ENCODE data around the gene PLXNA4.

Gene PLXNA4

DNA sequence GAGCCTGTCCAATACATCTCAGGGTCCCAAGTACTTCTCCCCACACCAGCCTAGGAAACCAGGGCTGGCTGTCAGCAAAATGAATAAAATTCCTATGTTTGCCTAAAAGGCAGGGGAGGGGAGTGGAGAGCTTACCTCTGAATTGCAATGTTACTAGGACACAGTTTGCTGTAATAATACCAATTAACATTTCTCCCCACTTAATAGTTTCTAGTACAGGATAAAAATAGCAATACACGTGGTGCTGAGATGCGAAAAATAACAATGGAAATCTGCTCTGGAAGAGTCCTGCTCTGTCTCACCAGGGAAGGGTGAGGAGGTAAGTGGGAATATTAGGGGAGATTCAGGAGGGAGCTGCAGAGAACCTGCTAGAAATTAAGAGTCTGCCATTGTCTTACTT is 112.3 kb downstream of the PLXNA4 start:
- TF ChIP-seq, protein P1, sequence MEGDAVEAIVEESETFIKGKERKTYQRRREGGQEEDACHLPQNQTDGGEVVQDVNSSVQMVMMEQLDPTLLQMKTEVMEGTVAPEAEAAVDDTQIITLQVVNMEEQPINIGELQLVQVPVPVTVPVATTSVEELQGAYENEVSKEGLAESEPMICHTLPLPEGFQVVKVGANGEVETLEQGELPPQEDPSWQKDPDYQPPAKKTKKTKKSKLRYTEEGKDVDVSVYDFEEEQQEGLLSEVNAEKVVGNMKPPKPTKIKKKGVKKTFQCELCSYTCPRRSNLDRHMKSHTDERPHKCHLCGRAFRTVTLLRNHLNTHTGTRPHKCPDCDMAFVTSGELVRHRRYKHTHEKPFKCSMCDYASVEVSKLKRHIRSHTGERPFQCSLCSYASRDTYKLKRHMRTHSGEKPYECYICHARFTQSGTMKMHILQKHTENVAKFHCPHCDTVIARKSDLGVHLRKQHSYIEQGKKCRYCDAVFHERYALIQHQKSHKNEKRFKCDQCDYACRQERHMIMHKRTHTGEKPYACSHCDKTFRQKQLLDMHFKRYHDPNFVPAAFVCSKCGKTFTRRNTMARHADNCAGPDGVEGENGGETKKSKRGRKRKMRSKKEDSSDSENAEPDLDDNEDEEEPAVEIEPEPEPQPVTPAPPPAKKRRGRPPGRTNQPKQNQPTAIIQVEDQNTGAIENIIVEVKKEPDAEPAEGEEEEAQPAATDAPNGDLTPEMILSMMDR (IDR thresholded peaks at IDR 0.05; ENCODE audit: extremely low read depth, missing control alignments) = no peak
- DNase-seq (ENCODE audit: low spot score) = no peak

DNA sequence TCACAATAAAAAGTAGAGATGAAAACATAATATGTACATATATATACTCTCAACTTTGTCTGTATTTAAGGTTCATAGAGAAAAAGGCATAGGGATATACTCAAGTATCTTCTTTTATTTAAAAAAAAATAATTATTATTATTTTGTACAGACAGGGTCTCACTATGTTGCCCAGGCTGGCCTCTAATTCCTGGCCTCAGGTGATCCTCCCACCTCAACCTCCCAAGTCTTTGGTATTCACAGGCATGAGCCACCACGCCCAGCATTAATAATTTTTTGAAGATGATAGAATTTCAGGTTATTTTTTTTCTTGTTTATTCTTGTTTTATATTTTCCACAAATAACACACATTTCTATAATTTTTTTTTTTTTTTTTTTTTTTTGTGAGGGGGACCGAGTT is 113.8 kb downstream of the PLXNA4 start:
- DNase-seq (ENCODE audit: low spot score) = no peak
- TF ChIP-seq, protein P1 (IDR thresholded peaks at IDR 0.05; ENCODE audit: extremely low read depth, missing control alignments) = no peak

DNA sequence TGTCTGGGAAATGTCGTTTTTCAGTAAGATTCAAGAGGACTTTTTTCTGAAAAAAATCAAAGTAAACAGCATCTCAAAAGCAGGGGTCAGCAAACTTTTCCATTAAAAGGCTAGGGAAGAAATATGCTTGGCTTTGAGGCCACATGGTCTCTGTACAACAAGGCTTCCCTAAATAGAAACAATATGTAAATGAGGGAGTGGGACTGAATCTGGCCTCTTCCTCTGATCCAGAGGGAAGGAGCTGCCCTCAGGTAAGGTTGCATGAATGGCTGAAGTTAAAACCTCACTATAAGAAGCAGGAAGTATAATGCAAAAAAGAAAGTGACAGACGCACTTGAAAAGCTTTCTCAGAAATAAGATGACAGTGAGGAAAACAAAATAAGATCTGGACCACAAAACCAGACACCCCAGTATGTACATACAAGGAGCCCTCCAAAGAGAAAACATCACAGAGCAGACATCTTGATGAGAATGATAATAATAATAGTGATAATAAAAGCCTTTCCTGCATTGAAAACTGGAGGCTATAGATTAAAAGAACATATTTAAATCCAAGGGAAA is 115.2 kb downstream of the PLXNA4 start:
- TF ChIP-seq, protein P1 (IDR thresholded peaks at IDR 0.05; ENCODE audit: extremely low read depth, missing control alignments) = no peak
- DNase-seq (ENCODE audit: low spot score) = no peak

DNA sequence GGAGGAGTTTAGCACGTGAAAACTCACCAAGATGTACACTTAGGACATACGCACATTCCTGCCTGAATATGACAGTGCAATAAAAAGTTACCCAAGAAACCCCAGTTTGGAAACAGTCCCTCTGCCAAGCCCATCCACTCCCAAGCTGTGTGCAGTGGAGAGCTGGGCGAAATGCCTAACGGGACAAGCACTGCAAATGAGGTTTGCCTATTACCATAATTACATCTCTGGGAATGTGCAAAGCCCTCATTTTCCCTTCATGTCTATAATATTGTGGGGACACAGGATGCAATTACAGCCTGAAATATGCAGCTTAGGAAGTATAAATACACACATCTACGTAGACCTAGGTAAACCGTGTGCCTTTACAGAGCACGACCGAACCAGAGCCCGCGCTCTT is 117.5 kb downstream of the PLXNA4 start:
- TF ChIP-seq, protein P1 (IDR thresholded peaks at IDR 0.05; ENCODE audit: extremely low read depth, missing control alignments) = no peak
- no peak for DNase-seq (ENCODE audit: low spot score)

DNA sequence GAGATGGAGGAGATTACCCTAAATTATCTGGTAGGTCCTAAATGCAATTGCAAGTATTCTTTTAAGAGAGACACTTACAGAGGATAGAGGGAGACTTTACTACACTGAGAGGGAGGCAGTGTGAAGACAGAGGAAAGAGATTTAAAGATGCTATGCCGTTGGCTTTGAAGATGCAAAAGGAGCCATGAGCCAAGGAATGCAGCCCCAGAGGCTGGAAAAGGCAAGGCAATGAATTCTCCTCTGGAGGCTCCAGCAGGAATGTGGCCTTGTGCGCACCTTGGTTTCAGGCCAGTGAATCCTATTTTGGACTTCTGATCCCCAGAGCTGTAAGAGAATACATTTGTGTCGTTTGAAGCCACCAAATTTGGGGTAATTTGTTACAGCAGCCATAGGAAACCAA is 118.6 kb downstream of the PLXNA4 start:
- TF ChIP-seq, protein P1 (IDR thresholded peaks at IDR 0.05; ENCODE audit: extremely low read depth, missing control alignments) = no peak
- DNase-seq (ENCODE audit: low spot score) = no peak

DNA sequence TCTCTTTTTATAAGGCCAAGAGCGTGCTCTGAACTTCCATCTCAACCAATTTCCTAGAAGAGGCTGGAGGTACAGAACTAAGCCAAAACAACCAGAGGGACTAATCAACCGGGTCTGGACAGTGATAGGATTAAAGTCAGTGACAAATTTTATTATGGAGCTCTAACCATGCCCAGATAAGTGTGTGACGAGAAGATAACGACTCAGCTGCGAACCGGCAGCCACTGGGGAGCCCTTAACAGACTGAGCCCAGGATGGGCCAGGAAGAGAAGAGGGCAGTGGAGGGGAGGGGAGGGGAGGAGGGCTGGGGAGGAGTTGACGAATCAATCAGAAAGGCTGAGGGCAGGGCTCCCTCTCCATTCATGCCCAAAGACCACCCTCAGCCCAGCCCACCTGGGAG is 119.9 kb downstream of the PLXNA4 start:
- TF ChIP-seq, protein P1 (IDR thresholded peaks at IDR 0.05; ENCODE audit: extremely low read depth, missing control alignments) = no peak
- no peak for DNase-seq (ENCODE audit: low spot score)

DNA sequence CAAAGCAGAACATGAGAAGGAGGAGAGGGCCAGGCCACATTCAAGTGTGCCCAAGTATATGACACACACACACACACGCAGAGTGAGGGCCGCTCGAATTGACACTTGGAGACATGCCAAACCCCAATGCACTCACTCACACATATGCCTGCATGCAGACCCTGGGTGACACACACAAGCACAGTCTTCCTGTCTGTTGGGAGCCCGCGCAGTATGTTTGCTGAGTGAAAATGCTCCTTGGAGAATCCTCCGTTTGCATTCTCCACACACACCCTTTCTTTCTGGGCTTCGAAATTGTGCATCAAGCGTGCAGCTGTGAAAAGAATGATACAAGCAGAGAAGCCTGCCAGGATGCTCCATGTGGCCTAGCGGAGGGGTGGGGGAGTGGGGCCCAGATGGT is 120.9 kb downstream of the PLXNA4 start:
- no peak for DNase-seq (ENCODE audit: low spot score)
- TF ChIP-seq, protein P1 (IDR thresholded peaks at IDR 0.05; ENCODE audit: extremely low read depth, missing control alignments) = no peak

Measured in GM20000 (cell line).